GM13977 (cell line): ENCODE data around the gene COMMD7.

Source experiments
- DNase-seq: peaks from one replicate; pipeline ENCODE4 v3.0.0; 2012; ENCODE audit warnings: low spot score
- in situ Hi-C: fragments of 300-500 bp; cut with MboI; formaldehyde crosslinking; loops from one replicate; pipeline ENCODE4 v1.12.0; 2022; ENCODE audit warnings: low sequenced_read_pairs, low pct_unique_long_range_greater_than_20kb, mixed read lengths, inconsistent platforms; ENCODE audit not compliant: unreplicated experiment
- TF ChIP-seq, protein P1 (sequence below): IDR thresholded peaks from 2 replicates; pipeline ENCODE4 v1.5.1; 2012; ENCODE audit warnings: mild to moderate bottlenecking, control low read depth; ENCODE audit not compliant: insufficient read depth; ENCODE audit errors: extremely low read depth, missing control alignments

COMMD7 gene

GRCh38 chr20:32787168-32787567 is 43.9 kb upstream of the COMMD7 start:
- in situ Hi-C loops: loop anchor here (10.0 to 25.0 kb wide), 2 partner anchors 112 to 250 kb away; partner anchors contain the start of gene C20orf203
- TF ChIP-seq, protein P1, sequence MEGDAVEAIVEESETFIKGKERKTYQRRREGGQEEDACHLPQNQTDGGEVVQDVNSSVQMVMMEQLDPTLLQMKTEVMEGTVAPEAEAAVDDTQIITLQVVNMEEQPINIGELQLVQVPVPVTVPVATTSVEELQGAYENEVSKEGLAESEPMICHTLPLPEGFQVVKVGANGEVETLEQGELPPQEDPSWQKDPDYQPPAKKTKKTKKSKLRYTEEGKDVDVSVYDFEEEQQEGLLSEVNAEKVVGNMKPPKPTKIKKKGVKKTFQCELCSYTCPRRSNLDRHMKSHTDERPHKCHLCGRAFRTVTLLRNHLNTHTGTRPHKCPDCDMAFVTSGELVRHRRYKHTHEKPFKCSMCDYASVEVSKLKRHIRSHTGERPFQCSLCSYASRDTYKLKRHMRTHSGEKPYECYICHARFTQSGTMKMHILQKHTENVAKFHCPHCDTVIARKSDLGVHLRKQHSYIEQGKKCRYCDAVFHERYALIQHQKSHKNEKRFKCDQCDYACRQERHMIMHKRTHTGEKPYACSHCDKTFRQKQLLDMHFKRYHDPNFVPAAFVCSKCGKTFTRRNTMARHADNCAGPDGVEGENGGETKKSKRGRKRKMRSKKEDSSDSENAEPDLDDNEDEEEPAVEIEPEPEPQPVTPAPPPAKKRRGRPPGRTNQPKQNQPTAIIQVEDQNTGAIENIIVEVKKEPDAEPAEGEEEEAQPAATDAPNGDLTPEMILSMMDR: no peak
- DNase-seq: no peak

GRCh38 chr20:32786059-32786760 is 42.9 kb upstream of the COMMD7 start:
- DNase-seq: no peak
- in situ Hi-C loops: loop anchor here (10.0 to 25.0 kb wide), 2 partner anchors 111 to 249 kb away; partner anchors contain the start of gene C20orf203
- TF ChIP-seq, protein P1: no peak

DNA sequence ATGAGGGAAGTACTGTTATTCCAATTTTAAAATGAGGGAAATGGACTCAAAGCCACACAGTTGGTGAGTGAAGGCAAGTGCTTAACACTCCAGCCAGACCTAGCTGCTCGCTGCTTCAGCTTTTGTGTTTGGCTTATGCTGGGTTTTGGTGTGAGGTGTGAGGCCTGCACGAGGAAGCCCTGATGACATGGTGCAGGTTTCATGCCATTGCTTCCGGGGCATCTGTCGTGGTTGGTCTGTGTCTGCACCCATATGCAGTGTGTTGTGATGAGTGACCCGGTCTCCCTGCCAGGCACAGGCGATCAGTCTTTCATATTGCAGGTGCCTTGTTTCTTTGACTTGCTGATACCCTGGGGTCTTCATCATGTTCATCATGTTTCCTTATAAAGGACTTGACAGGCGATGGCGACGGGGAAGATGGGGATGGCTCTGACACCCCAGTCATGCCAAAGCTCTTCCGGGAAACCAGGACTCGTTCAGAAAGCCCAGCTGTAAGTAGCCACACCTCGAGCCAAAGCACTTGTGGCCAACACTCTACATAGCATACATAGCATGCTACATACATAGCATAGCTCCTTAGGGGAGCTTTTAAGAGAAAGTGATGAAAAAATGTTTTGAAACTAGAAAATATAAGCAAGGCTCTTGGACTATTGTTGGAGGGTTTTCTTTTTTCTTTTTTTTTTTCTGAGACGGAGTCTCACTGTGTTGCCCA is 41.3 kb upstream of the COMMD7 start:
- TF ChIP-seq, protein P1: no peak
- DNase-seq: no peak
- in situ Hi-C loops: loop anchor here (10.0 to 25.0 kb wide), 2 partner anchors 110 to 247 kb away; partner anchors contain the start of gene C20orf203

GRCh38 chr20:32780749-32781655 is 37.7 kb upstream of the COMMD7 start:
- in situ Hi-C loops: loop anchor here (10.0 to 25.0 kb wide), 2 partner anchors 106 to 244 kb away; partner anchors contain the start of gene C20orf203
- TF ChIP-seq, protein P1: no peak

GRCh38 chr20:32780278-32780677 is 37.0 kb upstream of the COMMD7 start:
- in situ Hi-C loops: loop anchor here (10.0 to 25.0 kb wide), 2 partner anchors 105 to 243 kb away; partner anchors contain the start of gene C20orf203
- no peak for DNase-seq
- TF ChIP-seq, protein P1: no peak

More at GRCh38 chr20:32780749-32781655, 37.7 kb upstream of the COMMD7 start:
- DNase-seq: no peak
